SW480 (cell line): ENCODE data around the gene ZNF268.
"Not testable (repeated sequence)": the region's sequence is repeated elsewhere in the genome, so short reads cannot be mapped to it uniquely, and the experiment has no call there.

Experiments
- DNase-seq: peaks from one replicate; pipeline ENCODE4 v3.0.0-alpha.2; 2016; ENCODE audit warnings: low spot score

ZNF268 gene

DNA sequence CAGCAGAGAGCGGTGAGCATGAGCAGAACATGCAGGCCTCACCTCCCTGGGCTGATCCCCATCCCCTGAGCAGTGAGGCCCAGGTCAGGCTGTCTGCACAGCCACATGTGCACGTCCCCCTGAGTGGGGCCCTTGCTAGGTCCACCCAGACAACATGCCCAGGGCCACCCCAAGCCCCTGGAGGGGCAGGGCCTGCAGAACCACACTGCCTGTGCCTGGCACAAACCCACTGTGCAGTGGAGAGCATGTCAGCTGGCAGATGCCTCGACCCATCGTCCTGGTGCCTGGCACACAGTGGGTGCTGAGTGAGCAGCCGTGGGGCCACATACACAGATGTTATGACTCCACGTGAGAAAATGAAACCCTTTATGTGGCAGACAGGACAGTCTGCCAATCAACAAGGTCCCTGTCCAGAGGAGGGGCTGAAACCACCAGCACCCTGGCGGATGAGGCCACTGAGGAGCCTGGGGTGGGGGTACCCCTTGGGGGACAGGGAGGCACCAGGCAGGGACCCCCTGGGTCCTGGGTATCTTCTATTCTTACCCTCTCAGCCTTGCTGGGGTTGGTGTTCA lies 46.1 kb downstream of the ZNF268 start:
- DNase-seq = no peak

DNA sequence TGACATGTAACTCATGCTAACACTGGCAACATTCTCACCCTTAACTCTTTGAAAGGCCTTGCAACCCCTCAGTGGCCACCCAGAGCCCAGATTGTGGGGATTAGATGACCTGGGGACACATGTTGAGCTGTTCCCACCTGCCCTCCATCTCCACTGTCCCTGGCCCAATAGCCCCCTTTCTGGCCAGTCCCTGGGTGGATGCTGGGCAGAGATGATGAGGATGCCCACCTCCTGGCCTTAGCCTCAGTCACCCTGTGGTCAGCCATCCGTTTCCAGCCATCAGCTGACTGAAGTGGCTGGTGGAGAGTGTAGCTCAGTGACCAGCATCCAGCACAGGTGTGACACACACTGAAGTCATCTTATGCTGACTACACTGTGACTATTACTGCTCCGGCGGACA lies 49.7 kb downstream of the ZNF268 start:
- DNase-seq = no peak

DNA sequence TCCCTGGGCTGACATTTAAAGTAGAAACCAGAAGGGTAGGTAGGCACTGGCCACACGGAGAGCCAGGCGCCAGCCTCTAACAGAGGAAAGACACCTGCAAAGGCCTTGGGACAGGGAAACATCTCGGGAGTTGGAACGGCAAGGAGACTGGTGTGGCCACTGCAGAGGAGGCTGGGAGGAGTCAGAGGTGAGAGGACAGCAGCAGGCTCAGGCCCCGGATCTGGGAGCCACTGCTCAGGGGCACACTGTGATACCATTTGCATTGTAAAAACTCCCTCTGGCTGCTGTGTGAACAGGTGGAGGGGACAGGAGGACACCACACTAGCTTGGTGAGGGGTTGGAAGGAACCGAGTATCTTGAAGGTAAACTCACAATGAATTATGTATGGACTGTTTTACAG lies 51.7 kb downstream of the ZNF268 start:
- DNase-seq = no peak

DNA sequence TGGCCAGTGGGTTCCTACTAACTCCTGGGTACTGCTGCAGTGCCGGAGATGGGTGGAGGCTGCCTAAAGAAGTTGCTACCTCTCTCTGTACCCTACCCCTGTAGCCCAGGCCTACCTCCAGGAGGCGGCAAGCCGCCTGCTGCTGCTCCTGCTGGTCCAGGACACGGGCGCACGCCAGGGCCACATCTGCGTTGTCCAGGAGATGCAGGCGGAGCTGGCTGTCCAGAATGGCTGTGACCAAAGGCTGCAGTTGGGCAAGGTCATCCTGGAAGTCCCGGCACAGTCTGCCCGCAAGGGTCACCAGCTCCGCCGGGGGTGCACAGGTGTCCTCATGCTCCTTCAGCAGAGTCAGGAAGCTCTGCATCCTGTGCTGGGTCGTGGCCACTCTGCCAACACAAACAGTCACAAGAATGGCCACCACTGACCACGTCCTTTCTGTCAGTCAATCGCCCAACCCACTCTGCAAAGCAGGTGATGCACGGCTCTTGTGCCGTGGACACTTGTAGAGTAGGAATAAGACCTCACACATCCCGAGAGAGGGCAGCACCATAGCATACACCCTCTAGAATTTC lies 52.8 kb downstream of the ZNF268 start:
- DNase-seq = no peak

- DNase-seq = no peak
Measured at GRCh38 chr12:133234971-133235370, 53.7 kb downstream of the ZNF268 start.

- DNase-seq = no peak
Measured at GRCh38 chr12:133235401-133236112, 54.3 kb downstream of the ZNF268 start, which contains the start of gene ANHX. Gene ANHX (minus strand): TSS chr12:133235877. CDS start chr12:133234356, 1,521 bp downstream.

DNA sequence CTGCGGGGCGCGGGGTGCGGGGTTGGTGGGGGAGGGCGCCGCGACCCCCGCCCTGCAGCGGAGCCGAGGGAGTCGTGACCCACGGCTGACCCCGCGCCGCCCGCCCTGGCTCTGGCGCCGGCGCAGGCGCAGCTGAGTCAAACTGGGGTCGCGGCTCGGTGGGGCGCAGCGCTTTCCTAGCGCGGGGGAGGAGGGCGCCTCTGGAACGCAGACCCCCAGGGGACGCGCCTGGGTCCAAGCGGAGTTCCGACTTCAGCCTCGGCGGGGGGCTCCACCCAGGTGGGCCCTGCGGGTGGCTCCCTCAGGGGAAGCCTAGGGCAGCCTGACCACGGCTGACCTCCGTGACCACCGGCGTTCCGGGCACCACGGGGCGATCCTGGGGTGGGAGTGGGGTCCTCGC lies 54.8 kb downstream of the ZNF268 start:
- DNase-seq = no peak

GRCh38 chr12:133236556-133236955 lies 55.3 kb downstream of the ZNF268 start:
- DNase-seq = no peak

DNA sequence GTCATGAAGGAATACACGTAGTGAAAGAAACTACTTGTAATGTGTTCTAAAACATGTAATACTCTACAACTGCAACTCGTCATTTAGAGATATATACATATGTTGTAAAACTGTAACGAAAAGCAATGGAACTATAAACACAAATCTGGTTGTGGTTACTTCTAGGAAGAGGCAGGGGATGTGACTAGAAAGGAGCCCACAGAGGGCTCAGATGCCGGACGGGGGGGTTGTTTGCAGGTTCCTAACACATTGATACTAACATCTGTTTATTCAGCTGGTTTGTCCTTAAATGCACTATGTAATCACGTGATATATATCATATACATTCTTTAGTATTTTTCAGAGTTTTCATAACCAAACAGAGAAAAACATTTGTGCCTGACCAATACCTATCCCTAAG lies 70.4 kb downstream of the ZNF268 start:
- no peak for DNase-seq

DNA sequence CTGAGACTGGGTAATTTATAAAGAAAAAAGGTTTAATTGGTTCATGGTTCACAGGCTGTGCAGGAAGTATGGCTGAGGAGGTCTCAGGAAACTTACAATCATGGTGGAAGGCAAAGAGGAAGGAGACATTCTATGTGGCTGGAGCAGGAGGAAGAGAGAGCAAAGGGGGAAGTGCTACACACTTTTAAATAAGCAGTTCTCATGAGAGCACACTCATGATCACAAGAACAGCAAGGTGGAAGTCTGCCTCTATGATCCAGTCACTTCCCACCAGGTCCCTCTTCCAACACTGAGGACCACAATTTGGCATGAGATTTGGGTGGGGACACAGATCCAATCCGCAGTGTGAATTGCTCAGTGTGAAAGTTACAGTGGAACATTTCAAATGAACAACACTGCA lies 74.5 kb downstream of the ZNF268 start:
- not testable (repeated sequence) for DNase-seq

GRCh38 chr12:133256321-133256720 lies 75.0 kb downstream of the ZNF268 start:
- no peak for DNase-seq

- no peak for DNase-seq
Measured at GRCh38 chr12:133264173-133264572, 82.9 kb downstream of the ZNF268 start.
